Measurements from ENCODE around the gene FAM181A. TPM values are rescaled to one million over a fixed set of nuclear protein-coding genes. Genes with fewer than 3 reads are reported as not detected.

The FAM181A gene
- total RNA-seq, 1 experiment from 2014 or later: not detected

DNA sequence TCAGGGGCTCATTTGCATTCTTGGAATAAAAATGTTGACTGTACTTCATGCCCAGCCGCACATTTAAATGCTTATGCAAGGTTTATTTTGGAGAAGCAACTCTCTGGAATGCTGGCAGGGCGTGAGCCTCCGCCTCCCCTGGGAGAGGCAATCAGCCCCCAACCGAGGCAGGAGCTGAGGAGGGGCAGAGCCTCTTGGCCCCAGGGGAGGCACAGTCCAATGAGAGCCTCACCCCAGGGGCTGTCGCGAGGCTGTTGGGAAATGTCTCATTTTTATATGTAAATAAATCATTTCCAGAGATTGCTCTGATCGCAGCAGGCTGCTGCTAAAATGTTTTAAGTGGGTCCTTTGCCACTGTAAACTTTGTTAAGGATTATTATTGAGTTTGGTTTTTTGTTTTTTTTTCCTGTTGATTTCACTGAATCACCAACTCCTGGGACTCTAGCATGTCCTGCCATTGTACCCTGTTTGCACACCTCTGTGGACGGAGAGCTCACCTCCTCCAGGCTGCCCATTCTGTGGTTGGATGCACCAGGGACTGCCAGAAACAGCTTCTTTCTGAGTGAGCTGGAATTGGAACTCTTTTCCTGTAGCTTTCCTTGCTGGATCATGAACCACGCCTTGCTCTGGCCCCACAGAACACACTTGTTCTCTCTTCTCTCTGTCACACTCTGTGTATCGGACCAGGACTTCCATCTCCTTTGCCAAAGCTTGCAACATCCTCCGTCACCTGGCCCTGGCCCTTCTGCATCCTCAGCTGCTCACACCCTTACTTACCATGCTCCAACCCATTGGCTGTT lies 46.9 kb upstream of the FAM181A start:
- Histone ChIP-seq H3K4me1 (ENCODE audit: control insufficient read depth, insufficient read depth, low read length) (no peaks in the 10 kb centered on the region), H3K27me3 (ENCODE audit: control insufficient read depth, insufficient read depth, low read length) (no peaks in the 10 kb centered on the region), H3K27ac (ENCODE audit: low read length) (no peak overlapping the region), H3K9me3 (ENCODE audit: control insufficient read depth, insufficient read depth, low read depth, low read length) (no peaks in the 10 kb centered on the region), H3K4me3 (ENCODE audit: low read depth in 2 of 2, low read length in 2 of 2) (no peak overlapping the region), H3K36me3 (ENCODE audit: control insufficient read depth, insufficient read depth, low read length) (no peaks in the 10 kb centered on the region)
- DNase-seq (ENCODE audit: low read depth, low spot score): no peak
- in situ Hi-C loops (cut with HindIII; ENCODE audit: low pct_unique_long_range_greater_than_20kb, low sequenced_read_pairs) (no loop called here), intact Hi-C loops (cut with micrococcal nuclease; ENCODE audit: unreplicated experiment) (no loop called here)
- no peak for ATAC-seq
- CTCF ChIA-PET: no interaction called here
- POLR2A ChIA-PET: no interaction called here
- BruUV-seq (replicated peaks): no TSS peak
- TF ChIP-seq SIN3A (IDR thresholded peaks at IDR 0.05; ENCODE audit: borderline replicate concordance, insufficient read depth, low read depth, low read length) (no peak), POLR2AphosphoS5 (IDR thresholded peaks at IDR 0.05; ENCODE audit: low read depth, low read length) (no peak), TCF7L2 (IDR thresholded peaks at IDR 0.05; ENCODE audit: low read depth, low read length) (no peak)
- TF ChIP-seq, protein P1, sequence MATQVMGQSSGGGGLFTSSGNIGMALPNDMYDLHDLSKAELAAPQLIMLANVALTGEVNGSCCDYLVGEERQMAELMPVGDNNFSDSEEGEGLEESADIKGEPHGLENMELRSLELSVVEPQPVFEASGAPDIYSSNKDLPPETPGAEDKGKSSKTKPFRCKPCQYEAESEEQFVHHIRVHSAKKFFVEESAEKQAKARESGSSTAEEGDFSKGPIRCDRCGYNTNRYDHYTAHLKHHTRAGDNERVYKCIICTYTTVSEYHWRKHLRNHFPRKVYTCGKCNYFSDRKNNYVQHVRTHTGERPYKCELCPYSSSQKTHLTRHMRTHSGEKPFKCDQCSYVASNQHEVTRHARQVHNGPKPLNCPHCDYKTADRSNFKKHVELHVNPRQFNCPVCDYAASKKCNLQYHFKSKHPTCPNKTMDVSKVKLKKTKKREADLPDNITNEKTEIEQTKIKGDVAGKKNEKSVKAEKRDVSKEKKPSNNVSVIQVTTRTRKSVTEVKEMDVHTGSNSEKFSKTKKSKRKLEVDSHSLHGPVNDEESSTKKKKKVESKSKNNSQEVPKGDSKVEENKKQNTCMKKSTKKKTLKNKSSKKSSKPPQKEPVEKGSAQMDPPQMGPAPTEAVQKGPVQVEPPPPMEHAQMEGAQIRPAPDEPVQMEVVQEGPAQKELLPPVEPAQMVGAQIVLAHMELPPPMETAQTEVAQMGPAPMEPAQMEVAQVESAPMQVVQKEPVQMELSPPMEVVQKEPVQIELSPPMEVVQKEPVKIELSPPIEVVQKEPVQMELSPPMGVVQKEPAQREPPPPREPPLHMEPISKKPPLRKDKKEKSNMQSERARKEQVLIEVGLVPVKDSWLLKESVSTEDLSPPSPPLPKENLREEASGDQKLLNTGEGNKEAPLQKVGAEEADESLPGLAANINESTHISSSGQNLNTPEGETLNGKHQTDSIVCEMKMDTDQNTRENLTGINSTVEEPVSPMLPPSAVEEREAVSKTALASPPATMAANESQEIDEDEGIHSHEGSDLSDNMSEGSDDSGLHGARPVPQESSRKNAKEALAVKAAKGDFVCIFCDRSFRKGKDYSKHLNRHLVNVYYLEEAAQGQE (IDR thresholded peaks at IDR 0.05; ENCODE audit: insufficient read depth in 1 of 2, low read depth in 2 of 2, low read length in 1 of 2): no peak
- TF ChIP-seq, protein P2, sequence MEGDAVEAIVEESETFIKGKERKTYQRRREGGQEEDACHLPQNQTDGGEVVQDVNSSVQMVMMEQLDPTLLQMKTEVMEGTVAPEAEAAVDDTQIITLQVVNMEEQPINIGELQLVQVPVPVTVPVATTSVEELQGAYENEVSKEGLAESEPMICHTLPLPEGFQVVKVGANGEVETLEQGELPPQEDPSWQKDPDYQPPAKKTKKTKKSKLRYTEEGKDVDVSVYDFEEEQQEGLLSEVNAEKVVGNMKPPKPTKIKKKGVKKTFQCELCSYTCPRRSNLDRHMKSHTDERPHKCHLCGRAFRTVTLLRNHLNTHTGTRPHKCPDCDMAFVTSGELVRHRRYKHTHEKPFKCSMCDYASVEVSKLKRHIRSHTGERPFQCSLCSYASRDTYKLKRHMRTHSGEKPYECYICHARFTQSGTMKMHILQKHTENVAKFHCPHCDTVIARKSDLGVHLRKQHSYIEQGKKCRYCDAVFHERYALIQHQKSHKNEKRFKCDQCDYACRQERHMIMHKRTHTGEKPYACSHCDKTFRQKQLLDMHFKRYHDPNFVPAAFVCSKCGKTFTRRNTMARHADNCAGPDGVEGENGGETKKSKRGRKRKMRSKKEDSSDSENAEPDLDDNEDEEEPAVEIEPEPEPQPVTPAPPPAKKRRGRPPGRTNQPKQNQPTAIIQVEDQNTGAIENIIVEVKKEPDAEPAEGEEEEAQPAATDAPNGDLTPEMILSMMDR (IDR thresholded peaks at IDR 0.05): no peak

DNA sequence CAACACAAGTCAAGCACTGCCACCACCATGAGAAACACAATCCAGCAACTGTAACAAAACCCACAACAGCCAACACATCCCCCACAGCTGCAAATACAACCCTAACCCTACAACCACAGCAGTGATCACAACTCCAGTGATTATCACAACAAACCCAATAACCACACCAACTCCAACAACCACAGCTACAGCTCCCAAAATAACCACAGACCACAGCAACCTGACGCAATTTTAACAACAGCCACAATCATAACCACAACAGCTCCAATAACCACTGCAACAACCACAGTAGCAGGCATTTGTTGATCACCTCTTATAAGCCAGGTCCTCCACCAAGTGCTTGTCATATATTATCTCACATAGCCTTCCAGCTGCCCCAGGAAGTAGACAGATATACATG lies 42.2 kb upstream of the FAM181A start:
- ATAC-seq (no peak), DNase-seq (ENCODE audit: low read depth, low spot score) (no peak)
- ChIA-PET POLR2A (no interaction called here), CTCF (interaction anchor here (0.6 kb wide), 1 partner anchor 295 kb away, joined by 4 read pairs; no protein-coding TSS in a partner anchor)
- intact Hi-C loops (cut with micrococcal nuclease; ENCODE audit: unreplicated experiment): no loop called here
- H3K36me3 ChIP-seq (ENCODE audit: control insufficient read depth, insufficient read depth, low read length): no peaks in the 10 kb centered on the region
- H3K4me3 ChIP-seq (ENCODE audit: low read depth in 2 of 2, low read length in 2 of 2): no peak overlapping the region
- 0 out of 2 replicates have a peak, but pooled peaks cover 3% of the 10 kb centered on the region for H3K27me3 ChIP-seq (ENCODE audit: control insufficient read depth, insufficient read depth, low read length)
- no TSS peak for BruUV-seq (replicated peaks)
- TF ChIP-seq POLR2AphosphoS5 (IDR thresholded peaks at IDR 0.05; ENCODE audit: low read depth, low read length) (no peak), TCF7L2 (IDR thresholded peaks at IDR 0.05; ENCODE audit: low read depth, low read length) (no peak)
- TF ChIP-seq, protein P1 (IDR thresholded peaks at IDR 0.05; ENCODE audit: insufficient read depth in 1 of 2, low read depth in 2 of 2, low read length in 1 of 2): no peak
- H3K4me1 ChIP-seq (ENCODE audit: control insufficient read depth, insufficient read depth, low read length): no peaks in the 10 kb centered on the region
- no peaks in the 10 kb centered on the region for H3K9me3 ChIP-seq (ENCODE audit: control insufficient read depth, insufficient read depth, low read depth, low read length)
- in situ Hi-C loops (cut with HindIII; ENCODE audit: low pct_unique_long_range_greater_than_20kb, low sequenced_read_pairs): no loop called here
- H3K27ac ChIP-seq (ENCODE audit: low read length): no peak overlapping the region

Data from Panc1 (cell line).